HCT116 (cell line): ENCODE data around the gene TEPSIN.

Experiments used
- CEBPB ChIP-seq: IDR thresholded peaks from 2 replicates; pipeline ENCODE4 v1.6.1; 2012; ENCODE audit warnings: low read depth
- EGR1 ChIP-seq: IDR thresholded peaks from 2 replicates; pipeline ENCODE4 v1.6.1; 2012; ENCODE audit warnings: low read depth
- SP1 ChIP-seq: IDR thresholded peaks from 2 replicates; pipeline ENCODE4 v1.6.1; 2012; ENCODE audit warnings: low read depth
- TF ChIP-seq, protein P1 (sequence below), 3 experiments: fragments of 200-600 bp in 1 of 3; sonication (generic) in 1 of 3; IDR thresholded peaks in 2 of 3; conservative IDR thresholded peaks in 1 of 3; 2 replicates each; pipeline ENCODE4 v1.5.1; 2012 to 2017; ENCODE audit warnings: low read depth in 2 of 3, low read length in 2 of 3, antibody characterized with exemption in 1 of 3, borderline replicate concordance in 1 of 3, control low read depth in 1 of 3, mild to moderate bottlenecking in 1 of 3, mixed read lengths in 1 of 3, mixed run types in 1 of 3, moderate library complexity in 1 of 3; ENCODE audit not compliant: insufficient read depth in 1 of 3
- TF ChIP-seq, protein P2 (sequence below): IDR thresholded peaks from 2 replicates; pipeline ENCODE4 v1.6.1; 2012
- TF ChIP-seq, protein P3 (sequence below): IDR thresholded peaks from 2 replicates; pipeline ENCODE4 v1.6.1; 2011; ENCODE audit warnings: mild to moderate bottlenecking, low read length, moderate library complexity; ENCODE audit not compliant: insufficient replicate concordance; ENCODE audit errors: extremely low read depth
- TF ChIP-seq, protein P4 (sequence below): IDR thresholded peaks from 2 replicates; pipeline ENCODE4 v1.6.1; 2012; ENCODE audit warnings: low read depth

DNA sequence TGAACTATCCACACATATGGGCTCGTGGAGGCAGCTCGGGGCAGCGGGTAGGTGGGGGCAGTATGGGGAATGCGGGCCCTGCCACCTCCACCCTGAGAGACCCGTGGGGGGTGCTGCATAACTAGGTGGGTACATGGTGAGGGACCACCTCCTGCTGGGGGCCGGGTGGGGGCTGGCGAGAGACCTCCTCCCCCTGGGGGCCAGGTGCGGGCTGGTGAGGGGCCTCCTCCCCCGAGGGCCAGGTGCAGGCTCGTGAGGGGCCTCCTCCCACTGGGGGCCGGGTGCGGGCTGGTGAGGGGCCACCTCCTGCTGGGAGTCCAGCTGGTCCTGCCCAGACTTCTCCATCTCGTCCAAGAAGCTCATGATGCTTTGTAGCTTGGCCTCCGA, 41.5 kb downstream of the TEPSIN start:
- TF ChIP-seq, protein P1, sequence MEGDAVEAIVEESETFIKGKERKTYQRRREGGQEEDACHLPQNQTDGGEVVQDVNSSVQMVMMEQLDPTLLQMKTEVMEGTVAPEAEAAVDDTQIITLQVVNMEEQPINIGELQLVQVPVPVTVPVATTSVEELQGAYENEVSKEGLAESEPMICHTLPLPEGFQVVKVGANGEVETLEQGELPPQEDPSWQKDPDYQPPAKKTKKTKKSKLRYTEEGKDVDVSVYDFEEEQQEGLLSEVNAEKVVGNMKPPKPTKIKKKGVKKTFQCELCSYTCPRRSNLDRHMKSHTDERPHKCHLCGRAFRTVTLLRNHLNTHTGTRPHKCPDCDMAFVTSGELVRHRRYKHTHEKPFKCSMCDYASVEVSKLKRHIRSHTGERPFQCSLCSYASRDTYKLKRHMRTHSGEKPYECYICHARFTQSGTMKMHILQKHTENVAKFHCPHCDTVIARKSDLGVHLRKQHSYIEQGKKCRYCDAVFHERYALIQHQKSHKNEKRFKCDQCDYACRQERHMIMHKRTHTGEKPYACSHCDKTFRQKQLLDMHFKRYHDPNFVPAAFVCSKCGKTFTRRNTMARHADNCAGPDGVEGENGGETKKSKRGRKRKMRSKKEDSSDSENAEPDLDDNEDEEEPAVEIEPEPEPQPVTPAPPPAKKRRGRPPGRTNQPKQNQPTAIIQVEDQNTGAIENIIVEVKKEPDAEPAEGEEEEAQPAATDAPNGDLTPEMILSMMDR (IDR thresholded peaks at IDR 0.05 in 2 of 3, conservative IDR thresholded peaks at IDR 0.05 in 1 of 3; ENCODE audit: borderline replicate concordance in 1 of 3, insufficient read depth in 1 of 3, low read depth in 2 of 3, low read length in 2 of 3) = no peak
- TF ChIP-seq EGR1 (no peak), CEBPB (no peak), SP1 (no peak)
- TF ChIP-seq, protein P2, sequence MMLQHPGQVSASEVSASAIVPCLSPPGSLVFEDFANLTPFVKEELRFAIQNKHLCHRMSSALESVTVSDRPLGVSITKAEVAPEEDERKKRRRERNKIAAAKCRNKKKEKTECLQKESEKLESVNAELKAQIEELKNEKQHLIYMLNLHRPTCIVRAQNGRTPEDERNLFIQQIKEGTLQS = no peak
- TF ChIP-seq, protein P3, sequence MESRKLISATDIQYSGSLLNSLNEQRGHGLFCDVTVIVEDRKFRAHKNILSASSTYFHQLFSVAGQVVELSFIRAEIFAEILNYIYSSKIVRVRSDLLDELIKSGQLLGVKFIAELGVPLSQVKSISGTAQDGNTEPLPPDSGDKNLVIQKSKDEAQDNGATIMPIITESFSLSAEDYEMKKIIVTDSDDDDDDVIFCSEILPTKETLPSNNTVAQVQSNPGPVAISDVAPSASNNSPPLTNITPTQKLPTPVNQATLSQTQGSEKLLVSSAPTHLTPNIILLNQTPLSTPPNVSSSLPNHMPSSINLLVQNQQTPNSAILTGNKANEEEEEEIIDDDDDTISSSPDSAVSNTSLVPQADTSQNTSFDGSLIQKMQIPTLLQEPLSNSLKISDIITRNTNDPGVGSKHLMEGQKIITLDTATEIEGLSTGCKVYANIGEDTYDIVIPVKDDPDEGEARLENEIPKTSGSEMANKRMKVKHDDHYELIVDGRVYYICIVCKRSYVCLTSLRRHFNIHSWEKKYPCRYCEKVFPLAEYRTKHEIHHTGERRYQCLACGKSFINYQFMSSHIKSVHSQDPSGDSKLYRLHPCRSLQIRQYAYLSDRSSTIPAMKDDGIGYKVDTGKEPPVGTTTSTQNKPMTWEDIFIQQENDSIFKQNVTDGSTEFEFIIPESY = no peak
- TF ChIP-seq, protein P4, sequence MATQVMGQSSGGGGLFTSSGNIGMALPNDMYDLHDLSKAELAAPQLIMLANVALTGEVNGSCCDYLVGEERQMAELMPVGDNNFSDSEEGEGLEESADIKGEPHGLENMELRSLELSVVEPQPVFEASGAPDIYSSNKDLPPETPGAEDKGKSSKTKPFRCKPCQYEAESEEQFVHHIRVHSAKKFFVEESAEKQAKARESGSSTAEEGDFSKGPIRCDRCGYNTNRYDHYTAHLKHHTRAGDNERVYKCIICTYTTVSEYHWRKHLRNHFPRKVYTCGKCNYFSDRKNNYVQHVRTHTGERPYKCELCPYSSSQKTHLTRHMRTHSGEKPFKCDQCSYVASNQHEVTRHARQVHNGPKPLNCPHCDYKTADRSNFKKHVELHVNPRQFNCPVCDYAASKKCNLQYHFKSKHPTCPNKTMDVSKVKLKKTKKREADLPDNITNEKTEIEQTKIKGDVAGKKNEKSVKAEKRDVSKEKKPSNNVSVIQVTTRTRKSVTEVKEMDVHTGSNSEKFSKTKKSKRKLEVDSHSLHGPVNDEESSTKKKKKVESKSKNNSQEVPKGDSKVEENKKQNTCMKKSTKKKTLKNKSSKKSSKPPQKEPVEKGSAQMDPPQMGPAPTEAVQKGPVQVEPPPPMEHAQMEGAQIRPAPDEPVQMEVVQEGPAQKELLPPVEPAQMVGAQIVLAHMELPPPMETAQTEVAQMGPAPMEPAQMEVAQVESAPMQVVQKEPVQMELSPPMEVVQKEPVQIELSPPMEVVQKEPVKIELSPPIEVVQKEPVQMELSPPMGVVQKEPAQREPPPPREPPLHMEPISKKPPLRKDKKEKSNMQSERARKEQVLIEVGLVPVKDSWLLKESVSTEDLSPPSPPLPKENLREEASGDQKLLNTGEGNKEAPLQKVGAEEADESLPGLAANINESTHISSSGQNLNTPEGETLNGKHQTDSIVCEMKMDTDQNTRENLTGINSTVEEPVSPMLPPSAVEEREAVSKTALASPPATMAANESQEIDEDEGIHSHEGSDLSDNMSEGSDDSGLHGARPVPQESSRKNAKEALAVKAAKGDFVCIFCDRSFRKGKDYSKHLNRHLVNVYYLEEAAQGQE = no peak
